Measurements from ENCODE around the gene CNN2. TPM values are rescaled to one million over a fixed set of nuclear protein-coding genes. Genes with fewer than 3 reads are reported as not detected.
A peak's percentile ranks its signal among the peaks of the same experiment; 100 is the strongest.

The CNN2 gene
- total and polyA plus RNA-seq, 2 of the 8 experiments (the other 6 are each of a cell fraction or from before 2014, with no cell fraction given), result 189 to 551 TPM

GRCh38 chr19:1004803-1005664 is 21.4 kb upstream of the CNN2 start:
- Histone ChIP-seq H3K27me3 (replicated peaks in 1 of 4; ENCODE audit: control insufficient read depth in 3 of 4, extremely low read depth in 1 of 4, insufficient read depth in 3 of 4, low read length in 3 of 4) (peaks cover 6 to 17% (median 12%) of the 10 kb centered on the region in 4 experiments), H3K14ac (ENCODE audit: insufficient read length) (no peak overlapping the region), H2BK5ac (ENCODE audit: low read depth, low read length) (no peak overlapping the region; the same call in 1 of the 2 replicates), H3K23ac (ENCODE audit: insufficient read length) (no peak overlapping the region), H4K8ac (ENCODE audit: extremely low read depth, insufficient read depth, low read length) (peak overlapping the region; percentile 68), H2BK20ac (ENCODE audit: low read length) (no peak overlapping the region), H4K91ac (replicated peaks; ENCODE audit: insufficient read length, low read length) (peak overlapping the region; percentile 54), H3K4me1 (replicated peaks in 1 of 4; ENCODE audit: control insufficient read depth in 3 of 4, insufficient read depth in 4 of 4, low read length in 3 of 4) (peaks cover 0 to 4% (median 1%) of the 10 kb centered on the region in 4 experiments; a peak in 3 of 7 replicates), H2AFZ (ENCODE audit: low read length) (no peak overlapping the region), H3K79me2 (ENCODE audit: control insufficient read depth in 1 of 2, insufficient read depth in 2 of 2, low read length in 2 of 2) (no peaks in the 10 kb centered on the region), H4K5ac (ENCODE audit: insufficient read length, low read depth, low read length) (no peak overlapping the region), H3K9me3 (ENCODE audit: insufficient read depth in 2 of 2, low read depth in 1 of 2, low read length in 1 of 2) (no peaks in the 10 kb centered on the region), H3K23me2 (ENCODE audit: low read depth, low read length) (peaks cover 2% of the 10 kb centered on the region; the same call in 1 of the 2 replicates), H3K4me3 (ENCODE audit: extremely low read depth in 1 of 4, insufficient read depth in 2 of 4, low read depth in 3 of 4, low read length in 4 of 4) (no peak overlapping the region), H4K20me1 (replicated peaks in 1 of 2; ENCODE audit: control insufficient read depth in 1 of 2, insufficient read depth in 2 of 2, low read length in 2 of 2) (peaks cover 0 to 5% of the 10 kb centered on the region in 2 experiments), H3K27ac (ENCODE audit: low read depth, low read length) (no peak overlapping the region), H3K56ac (replicated peaks; ENCODE audit: insufficient read length, low read depth, low read length) (no peak overlapping the region), H2BK12ac (ENCODE audit: low read depth, low read length) (peak overlapping the region; percentile 84; the same call in 1 of the 2 replicates), H3K9ac (replicated peaks in 1 of 4; ENCODE audit: extremely low read depth in 1 of 4, low read depth in 3 of 4, low read length in 3 of 4) (no peak overlapping the region), H3K4me2 (ENCODE audit: insufficient read depth in 1 of 2, low read depth in 2 of 2, low read length in 2 of 2) (no peak overlapping the region), H3K36me3 (ENCODE audit: control insufficient read depth in 2 of 4, insufficient read depth in 4 of 4, low read length in 3 of 4) (peaks cover 0 to 14% (median under 1%) of the 10 kb centered on the region in 4 experiments; a peak in 3 of 8 replicates), H2BK120ac (replicated peaks; ENCODE audit: low read depth, low read length) (no peak overlapping the region), H3K79me1 (ENCODE audit: low read depth, low read length) (no peaks in the 10 kb centered on the region), H2BK15ac (ENCODE audit: low read length) (no peak overlapping the region), H3K18ac (ENCODE audit: extremely low read depth, low read length) (no peak overlapping the region; the same call in 1 of the 2 replicates), H2AK5ac (ENCODE audit: low read depth, low read length) (no peak overlapping the region), H3K4ac (replicated peaks; ENCODE audit: insufficient read length, low read depth, low read length) (no peak overlapping the region)
- CTCF ChIA-PET (ENCODE audit: partially characterized antibody), result interaction anchor here (0.7 to 1.5 kb wide), 7 partner anchors 12 to 187 kb away, joined by 3 to 7 read pairs (median 4); no protein-coding TSS in a partner anchor
- WGBS, 2 experiments (ENCODE audit: extremely low coverage in 1 of 2, insufficient coverage in 1 of 2, insufficient read length in 1 of 2, insufficient replicate concordance in 2 of 2, low coverage in 1 of 2, low lambda C conversion rate in 2 of 2, missing lambda C conversion rate in 1 of 2), result 93% methylated on average over 67 of the region's 70 CpGs; no CpG with 5 or more reads in 1 of the 2 experiments
- no peak for DNase-seq (ENCODE audit: low read depth in 1 of 2, low spot score in 2 of 2)
- no peak for FAIRE-seq
- POLR2A ChIA-PET (ENCODE audit: partially characterized antibody), result interaction anchor here (0.8 to 7.7 kb wide), 7 partner anchors 9 to 190 kb away, joined by 3 to 81 read pairs (median 4); no protein-coding TSS in a partner anchor
- TF ChIP-seq HDAC2 (IDR thresholded peaks at IDR 0.05; ENCODE audit: borderline replicate concordance in 1 of 2, low read depth in 2 of 2, low read length in 2 of 2), result no peak
- no peak for TF ChIP-seq TAF7 (optimal IDR thresholded peaks at IDR 0.05; ENCODE audit: borderline replicate concordance, low read depth, low read length)
- no peak for TF ChIP-seq POLR2A (IDR thresholded peaks at IDR 0.05; ENCODE audit: control extremely low read depth in 1 of 2, low read depth in 2 of 2, low read length in 2 of 2)
- no peak for TF ChIP-seq SIX5 (IDR thresholded peaks at IDR 0.05; ENCODE audit: low read depth, low read length)
- TF ChIP-seq BACH1 (IDR thresholded peaks at IDR 0.05; ENCODE audit: low read length), result no peak
- no peak for TF ChIP-seq EZH2 (IDR thresholded peaks at IDR 0.05; ENCODE audit: low read depth, low read length, severe bottlenecking)
- no peak for TF ChIP-seq EP300 (IDR thresholded peaks at IDR 0.05; ENCODE audit: borderline replicate concordance in 1 of 2, low read depth in 2 of 2, low read length in 2 of 2)
- TF ChIP-seq SP4 (IDR thresholded peaks at IDR 0.05; ENCODE audit: low read length), result no peak
- no peak for TF ChIP-seq CEBPB (IDR thresholded peaks at IDR 0.05; ENCODE audit: low read depth, low read length)
- TF ChIP-seq CHD2 (IDR thresholded peaks at IDR 0.05; ENCODE audit: low read length), result no peak
- TF ChIP-seq TAF1 (IDR thresholded peaks at IDR 0.05; ENCODE audit: low read depth, low read length), result no peak
- TF ChIP-seq BRCA1 (IDR thresholded peaks at IDR 0.05; ENCODE audit: low read depth, low read length), result no peak

All from H1 (cell line).